ENCODE data around the gene DENND1A. TPM values are rescaled to one million over a fixed set of nuclear protein-coding genes. Genes with fewer than 3 reads are reported as not detected.
"Not testable (repeated sequence)": the region's sequence is repeated elsewhere in the genome, so short reads cannot be mapped to it uniquely, and the experiment has no call there.

The DENND1A gene
- total RNA-seq, 1 donor from 2014 or later, result 13.9 TPM

DNA sequence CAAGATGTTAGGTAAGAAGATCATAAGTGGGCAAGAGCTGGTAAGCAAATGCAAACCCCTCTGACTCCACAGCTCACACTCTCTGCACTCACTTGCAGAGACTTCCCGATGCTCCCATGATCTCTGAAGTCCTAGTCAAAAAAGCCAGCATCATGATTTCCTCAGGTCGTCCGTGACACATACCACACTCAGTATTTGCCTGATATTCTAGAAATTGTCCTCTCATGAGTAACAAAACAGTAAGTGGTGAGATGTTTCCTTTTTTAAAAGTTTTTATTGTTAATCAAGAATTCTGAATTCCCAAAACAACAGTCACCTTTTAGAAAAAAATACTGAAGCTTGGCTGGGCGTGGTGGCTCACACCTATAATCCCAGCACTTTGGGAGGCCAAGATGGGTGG, 194.6 kb downstream of the DENND1A start:
- Mint-ChIP-seq H3K36me3 (ENCODE audit: unreplicated experiment) (no peaks in the 10 kb centered on the region), H3K9me3 (ENCODE audit: unreplicated experiment) (no peaks in the 10 kb centered on the region), H3K4me3 (ENCODE audit: unreplicated experiment) (no peak overlapping the region), H3K4me1 (ENCODE audit: low read depth, unreplicated experiment) (no peaks in the 10 kb centered on the region), H3K27ac (ENCODE audit: unreplicated experiment) (no peak overlapping the region), H3K27me3 (ENCODE audit: unreplicated experiment) (no peaks in the 10 kb centered on the region)
- DNase-seq, result no peak
- TF ChIP-seq, protein P1, sequence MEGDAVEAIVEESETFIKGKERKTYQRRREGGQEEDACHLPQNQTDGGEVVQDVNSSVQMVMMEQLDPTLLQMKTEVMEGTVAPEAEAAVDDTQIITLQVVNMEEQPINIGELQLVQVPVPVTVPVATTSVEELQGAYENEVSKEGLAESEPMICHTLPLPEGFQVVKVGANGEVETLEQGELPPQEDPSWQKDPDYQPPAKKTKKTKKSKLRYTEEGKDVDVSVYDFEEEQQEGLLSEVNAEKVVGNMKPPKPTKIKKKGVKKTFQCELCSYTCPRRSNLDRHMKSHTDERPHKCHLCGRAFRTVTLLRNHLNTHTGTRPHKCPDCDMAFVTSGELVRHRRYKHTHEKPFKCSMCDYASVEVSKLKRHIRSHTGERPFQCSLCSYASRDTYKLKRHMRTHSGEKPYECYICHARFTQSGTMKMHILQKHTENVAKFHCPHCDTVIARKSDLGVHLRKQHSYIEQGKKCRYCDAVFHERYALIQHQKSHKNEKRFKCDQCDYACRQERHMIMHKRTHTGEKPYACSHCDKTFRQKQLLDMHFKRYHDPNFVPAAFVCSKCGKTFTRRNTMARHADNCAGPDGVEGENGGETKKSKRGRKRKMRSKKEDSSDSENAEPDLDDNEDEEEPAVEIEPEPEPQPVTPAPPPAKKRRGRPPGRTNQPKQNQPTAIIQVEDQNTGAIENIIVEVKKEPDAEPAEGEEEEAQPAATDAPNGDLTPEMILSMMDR (IDR thresholded peaks at IDR 0.05; ENCODE audit: partially characterized antibody, unreplicated experiment), result no peak

DNA sequence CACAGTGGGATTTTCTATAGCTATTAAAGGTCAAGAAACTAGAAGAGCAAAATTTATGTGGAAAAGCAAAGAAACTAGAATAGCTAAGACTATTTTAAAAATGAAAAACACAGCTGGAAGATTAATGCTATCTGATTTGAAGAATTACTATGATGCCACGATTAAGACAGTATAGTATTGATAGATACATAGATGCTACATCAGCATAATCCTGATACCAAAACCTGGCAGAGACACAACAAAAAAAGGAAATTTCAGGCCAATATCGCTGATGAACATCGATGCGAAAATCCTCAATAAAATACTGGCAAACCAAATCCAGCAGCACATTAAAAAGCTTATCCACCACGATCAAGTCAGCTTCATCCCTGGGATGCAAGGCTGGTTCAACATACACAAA, 201.4 kb downstream of the DENND1A start:
- not testable (repeated sequence) for H3K9me3 Mint-ChIP-seq (ENCODE audit: unreplicated experiment); DNase-seq; H3K4me1 Mint-ChIP-seq (ENCODE audit: low read depth, unreplicated experiment); H3K27me3 Mint-ChIP-seq (ENCODE audit: unreplicated experiment); H3K4me3 Mint-ChIP-seq (ENCODE audit: unreplicated experiment); H3K27ac Mint-ChIP-seq (ENCODE audit: unreplicated experiment); H3K36me3 Mint-ChIP-seq (ENCODE audit: unreplicated experiment)

DNA sequence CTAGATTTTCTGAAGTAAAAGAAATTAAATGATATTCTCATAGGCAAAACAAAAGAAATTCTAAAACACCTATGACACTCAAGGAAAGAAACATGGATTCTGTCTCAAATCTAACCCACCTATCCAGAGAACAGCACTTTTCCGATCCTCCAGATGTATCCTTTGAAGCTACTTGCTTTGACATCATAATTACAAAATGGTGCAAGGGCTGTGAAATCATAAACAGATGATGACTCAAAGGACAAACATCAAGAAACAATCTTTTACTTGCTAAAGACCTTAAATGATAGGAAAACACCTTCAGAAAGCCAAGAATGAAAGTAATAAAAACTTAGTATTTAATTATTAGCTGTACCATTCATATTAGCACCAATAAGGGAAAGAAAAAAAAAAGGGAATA, 202.6 kb downstream of the DENND1A start:
- no peak for DNase-seq
- Mint-ChIP-seq H3K9me3 (ENCODE audit: unreplicated experiment) (peaks cover 2% of the 10 kb centered on the region), H3K4me1 (ENCODE audit: low read depth, unreplicated experiment) (no peaks in the 10 kb centered on the region), H3K27me3 (ENCODE audit: unreplicated experiment) (no peaks in the 10 kb centered on the region), H3K36me3 (ENCODE audit: unreplicated experiment) (peaks cover 14% of the 10 kb centered on the region), H3K4me3 (ENCODE audit: unreplicated experiment) (no peak overlapping the region), H3K27ac (ENCODE audit: unreplicated experiment) (no peak overlapping the region)
- TF ChIP-seq, protein P1 (IDR thresholded peaks at IDR 0.05; ENCODE audit: partially characterized antibody, unreplicated experiment), result no peak

DNA sequence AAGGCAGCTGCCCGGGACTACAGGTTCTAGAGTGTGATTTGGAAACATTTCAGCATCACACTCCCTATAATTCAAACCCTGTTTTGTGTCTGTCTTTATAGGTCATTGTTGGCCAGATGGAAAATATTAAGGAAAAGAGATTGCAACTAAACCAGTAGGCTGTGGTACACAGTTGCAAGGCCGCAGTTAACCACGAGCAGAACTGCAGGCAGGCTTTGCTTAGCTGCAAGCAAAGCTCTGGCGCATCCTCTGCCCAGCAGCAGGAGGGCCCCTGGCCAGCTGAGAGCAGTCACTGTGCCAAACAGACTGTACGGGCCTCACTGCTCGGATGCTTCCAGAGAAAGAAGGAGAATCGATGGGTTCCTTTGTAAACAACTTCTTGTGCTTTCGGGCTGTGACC, 204.5 kb downstream of the DENND1A start:
- DNase-seq, result peak; percentile 20
- no peak overlapping the region for H3K27ac Mint-ChIP-seq (ENCODE audit: unreplicated experiment)
- TF ChIP-seq, protein P1 (IDR thresholded peaks at IDR 0.05; ENCODE audit: partially characterized antibody, unreplicated experiment), result no peak

DNA sequence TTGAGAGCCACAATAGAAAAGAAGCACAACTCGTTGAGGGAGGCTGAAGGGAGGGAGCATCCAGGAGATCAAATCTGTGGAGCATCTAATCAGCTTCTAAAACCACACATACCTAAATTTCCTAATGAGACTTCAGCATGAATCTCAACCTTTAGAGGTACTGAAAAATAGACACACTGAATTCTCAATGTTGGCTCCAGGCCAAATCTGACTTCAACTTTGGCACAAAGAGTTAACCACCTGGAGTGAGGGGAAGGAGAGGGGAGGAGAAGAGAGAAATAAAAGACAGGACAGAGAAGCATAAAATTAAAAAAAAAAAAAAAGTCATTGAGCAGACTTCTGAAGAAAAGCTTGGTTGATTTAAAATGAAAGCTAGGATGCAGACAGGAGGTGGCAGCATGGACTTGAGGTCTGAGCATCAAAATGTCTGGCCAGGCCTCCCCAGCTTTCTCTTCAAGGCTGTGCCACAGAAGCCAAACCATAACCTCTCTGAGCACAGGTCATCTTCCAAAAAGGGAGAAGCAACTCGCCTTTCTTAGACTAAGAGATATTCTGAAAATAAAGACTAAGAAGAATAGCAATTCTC, 205.6 kb downstream of the DENND1A start:
- no peak for DNase-seq
- peaks cover 30% of the 10 kb centered on the region for H3K36me3 Mint-ChIP-seq (ENCODE audit: unreplicated experiment)
- TF ChIP-seq, protein P1 (IDR thresholded peaks at IDR 0.05; ENCODE audit: partially characterized antibody, unreplicated experiment), result no peak
- no peak overlapping the region for H3K4me3 Mint-ChIP-seq (ENCODE audit: unreplicated experiment)
- H3K4me1 Mint-ChIP-seq (ENCODE audit: low read depth, unreplicated experiment), result no peaks in the 10 kb centered on the region
- H3K9me3 Mint-ChIP-seq (ENCODE audit: unreplicated experiment), result peaks cover 13% of the 10 kb centered on the region
- H3K27me3 Mint-ChIP-seq (ENCODE audit: unreplicated experiment), result peaks cover 4% of the 10 kb centered on the region
- H3K27ac Mint-ChIP-seq (ENCODE audit: unreplicated experiment), result no peak overlapping the region

More for the DNA sequence above, 204.5 kb downstream of the DENND1A start:
- H3K36me3 Mint-ChIP-seq (ENCODE audit: unreplicated experiment), result peaks cover 30% of the 10 kb centered on the region
- H3K9me3 Mint-ChIP-seq (ENCODE audit: unreplicated experiment), result peaks cover 11% of the 10 kb centered on the region
- H3K27me3 Mint-ChIP-seq (ENCODE audit: unreplicated experiment), result peaks cover 4% of the 10 kb centered on the region
- H3K4me3 Mint-ChIP-seq (ENCODE audit: unreplicated experiment), result no peak overlapping the region
- no peaks in the 10 kb centered on the region for H3K4me1 Mint-ChIP-seq (ENCODE audit: low read depth, unreplicated experiment)

All from glutamatergic neuron (in vitro differentiated cells).